H1 (cell line): Measurements from ENCODE around the gene LRP3. TPM values are rescaled to one million over a fixed set of nuclear protein-coding genes. Genes with fewer than 3 reads are reported as not detected.

Experiments
- CHD7 ChIP-seq: fragments of 300-600 bp; sonication (generic); IDR thresholded peaks from 2 replicates; pipeline ENCODE4 v1.7.1; 2012; ENCODE audit warnings: low read length, moderate library complexity, mild to moderate bottlenecking, inconsistent platforms; ENCODE audit not compliant: insufficient replicate concordance
- polyA plus RNA-seq, 7 experiments: library from polyadenylated mRNA; depleted of rRNA in 3 of 7; stranded (reverse) in 5 of 7; unstranded in 2 of 7; fragments of >200 nt in 5 of 7; fragments of 200-250 nt in 2 of 7; gene quantifications; 1 replicate in 5 of 7; 2 replicates in 1 of 7; 4 replicates in 1 of 7; pipeline versions ENCODE4 v1.2.1 to v1.2.3, GENCODE V29; 2011 to 2013; ENCODE audit warnings: missing spikeins in 2 of 7, mixed read lengths in 2 of 7
- total RNA-seq: library from RNA; stranded (reverse); fragmentation: NEBNext Ultra II Directional; extraction: Animal tissue kit (Norgen Biotek cat#: 25700); gene quantifications from 2 replicates; pipeline ENCODE4 v1.2.1, GENCODE V29; 2021

Gene LRP3
- total and polyA plus RNA-seq, 2 of the 8 experiments (the other 6 are each of a cell fraction or from before 2014, with no cell fraction given), result 30.3 to 33.7 TPM

- no peak for TF ChIP-seq CHD7
- TF ChIP-seq, all 59 proteins: peak for 0
These were observed 4.7 kb upstream of the LRP3 start (continued) for GRCh38 chr19:33189453-33189852.
